Vagina (tissue), 2 donors: ENCODE results near the gene NPPA. TPM values are rescaled to one million over a fixed set of nuclear protein-coding genes. Genes with fewer than 3 reads are reported as not detected.
A peak's percentile ranks its signal among the peaks of the same experiment; 100 is the strongest.

ENCODE experiments used
- DNase-seq, 2 donors: peaks; one replicate each; pipeline ENCODE4 v3.0.0-alpha.2; 2017; ENCODE audit errors: extremely low spot score in 2 of 2
- H3K27ac ChIP-seq: fragments of 200-600 bp; sonication (generic); one replicate; pipeline ENCODE4 v1.5.1; 2019
- H3K27me3 ChIP-seq: fragments of 200-600 bp; sonication (generic); one replicate; pipeline ENCODE4 v1.5.1; 2019
- H3K36me3 ChIP-seq, 2 donors: fragments of 200-600 bp; sonication (generic); one replicate each; pipeline ENCODE4 v1.5.1; 2017 to 2019
- H3K4me1 ChIP-seq: fragments of 200-600 bp; sonication (generic); one replicate; pipeline ENCODE4 v1.5.1; 2019
- H3K4me3 ChIP-seq, 2 donors: fragments of 200-600 bp; sonication (generic); 1 replicate in 1 of 2; 2 replicates in 1 of 2; pipeline ENCODE4 v1.5.1; 2016 to 2019
- H3K9me3 ChIP-seq: fragments of 200-600 bp; sonication (generic); one replicate; pipeline ENCODE4 v1.5.1; 2019
- POLR2A ChIP-seq, 2 donors: fragments of 450-650 bp; IDR thresholded peaks; one replicate each; pipeline ENCODE4 v1.6.1; 2017; ENCODE audit warnings: antibody characterized with exemption in 2 of 2, mild to moderate bottlenecking in 2 of 2, moderate library complexity in 2 of 2
- POLR2AphosphoS5 ChIP-seq, 2 donors: sonication (generic); formaldehyde crosslinking; IDR thresholded peaks; one replicate each; pipeline ENCODE4 v1.9.0; 2017; ENCODE audit warnings: antibody characterized with exemption in 2 of 2, mild to moderate bottlenecking in 2 of 2, low read depth in 1 of 2; ENCODE audit not compliant: insufficient read depth in 1 of 2
- intact Hi-C: fragments of 100-400 bp; cut with DNase I; formaldehyde crosslinking; loops from one replicate; pipeline ENCODE4 v1.15.1; 2023
- total RNA-seq: library from RNA; depleted of rRNA; stranded (reverse); fragments of >200 nt; gene quantifications from one replicate; pipeline ENCODE4 v1.2.3, GENCODE V29; 2016
- TF ChIP-seq, protein P1 (sequence below), 3 experiments: fragments of 450-650 bp in 2 of 3; fragments of 200-600 bp in 1 of 3; sonication (generic) in 1 of 3; IDR thresholded peaks; one replicate each; pipeline ENCODE4 v1.5.1; 2017 to 2019; ENCODE audit warnings: antibody characterized with exemption in 3 of 3, mild to moderate bottlenecking in 2 of 3, moderate library complexity in 2 of 3

Gene NPPA
- total RNA-seq, 1 donor from 2014 or later: not detected

DNA sequence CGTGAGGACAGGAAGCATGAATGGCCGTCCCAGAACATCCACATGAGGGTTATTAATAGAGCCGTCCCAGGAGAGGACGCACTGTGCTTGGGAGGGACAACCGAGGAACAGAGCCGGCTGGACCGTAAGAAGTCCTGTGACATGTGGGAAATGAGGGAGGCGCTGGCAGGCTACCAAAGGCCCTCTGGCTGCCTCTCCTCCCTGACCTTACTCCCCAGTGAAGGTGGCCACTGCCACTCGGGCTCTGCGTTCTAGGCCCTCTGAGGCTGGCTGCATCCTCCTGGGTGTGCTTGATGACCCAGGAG lies 26.6 kb upstream of the NPPA start:
- no peak overlapping the region for H3K27ac ChIP-seq
- DNase-seq: no peak

DNA sequence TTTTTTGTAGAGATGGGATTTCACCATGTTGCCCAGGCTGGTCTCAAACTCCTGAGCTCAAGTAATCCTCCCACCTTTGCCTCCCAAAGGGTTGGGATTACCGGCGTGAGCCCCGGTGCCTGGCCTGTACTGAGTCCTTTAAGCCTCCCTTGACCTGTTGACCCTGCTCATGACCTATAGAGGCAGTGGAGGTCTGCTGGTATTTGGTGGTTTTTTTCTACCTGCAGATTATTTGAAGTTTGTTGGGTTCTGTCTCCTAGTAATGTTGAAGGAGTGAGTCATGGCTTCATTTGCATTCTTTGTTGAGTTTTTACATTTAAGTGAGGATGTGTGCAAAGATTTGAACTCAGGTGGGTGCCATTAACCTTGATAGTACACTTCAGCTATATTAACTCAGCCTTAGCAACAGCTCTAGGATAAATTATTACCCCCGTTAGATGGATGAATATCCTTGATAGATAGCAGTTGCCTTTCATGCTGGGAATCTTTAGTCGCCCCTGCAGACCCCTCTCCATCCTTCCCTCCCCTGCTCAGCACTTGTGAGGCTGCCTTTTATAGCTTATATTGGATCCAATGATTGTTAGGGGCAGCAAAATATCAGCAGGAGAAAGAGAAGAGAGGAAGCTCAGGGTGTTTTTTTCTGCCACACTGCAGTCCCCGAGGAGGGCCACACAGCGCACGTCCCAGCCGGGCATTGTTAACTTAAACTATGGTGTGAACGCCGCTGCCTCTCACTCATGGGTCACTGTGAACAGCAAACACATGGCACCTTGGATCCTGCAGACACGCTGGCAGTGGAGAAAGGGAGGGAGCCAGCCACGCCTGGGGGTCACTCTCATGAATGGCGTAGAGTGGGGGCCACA lies 26.0 kb upstream of the NPPA start:
- Histone ChIP-seq H3K27me3 (no peaks in the 10 kb centered on the region), H3K27ac (no peak overlapping the region), H3K4me1 (no peaks in the 10 kb centered on the region), H3K9me3 (no peaks in the 10 kb centered on the region), H3K4me3 (no peak overlapping the region), H3K36me3 (no peaks in the 10 kb centered on the region)
- no peak for DNase-seq
- TF ChIP-seq, protein P1, sequence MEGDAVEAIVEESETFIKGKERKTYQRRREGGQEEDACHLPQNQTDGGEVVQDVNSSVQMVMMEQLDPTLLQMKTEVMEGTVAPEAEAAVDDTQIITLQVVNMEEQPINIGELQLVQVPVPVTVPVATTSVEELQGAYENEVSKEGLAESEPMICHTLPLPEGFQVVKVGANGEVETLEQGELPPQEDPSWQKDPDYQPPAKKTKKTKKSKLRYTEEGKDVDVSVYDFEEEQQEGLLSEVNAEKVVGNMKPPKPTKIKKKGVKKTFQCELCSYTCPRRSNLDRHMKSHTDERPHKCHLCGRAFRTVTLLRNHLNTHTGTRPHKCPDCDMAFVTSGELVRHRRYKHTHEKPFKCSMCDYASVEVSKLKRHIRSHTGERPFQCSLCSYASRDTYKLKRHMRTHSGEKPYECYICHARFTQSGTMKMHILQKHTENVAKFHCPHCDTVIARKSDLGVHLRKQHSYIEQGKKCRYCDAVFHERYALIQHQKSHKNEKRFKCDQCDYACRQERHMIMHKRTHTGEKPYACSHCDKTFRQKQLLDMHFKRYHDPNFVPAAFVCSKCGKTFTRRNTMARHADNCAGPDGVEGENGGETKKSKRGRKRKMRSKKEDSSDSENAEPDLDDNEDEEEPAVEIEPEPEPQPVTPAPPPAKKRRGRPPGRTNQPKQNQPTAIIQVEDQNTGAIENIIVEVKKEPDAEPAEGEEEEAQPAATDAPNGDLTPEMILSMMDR (IDR thresholded peaks at IDR 0.05): no peak
- TF ChIP-seq POLR2AphosphoS5 (IDR thresholded peaks at IDR 0.05; ENCODE audit: insufficient read depth in 1 of 2, low read depth in 1 of 2): no peak
- TF ChIP-seq POLR2A (IDR thresholded peaks at IDR 0.05): no peak
- intact Hi-C loops: no loop called here

More for the DNA sequence above, 26.6 kb upstream of the NPPA start:
- Histone ChIP-seq H3K4me3 (no peak overlapping the region), H3K36me3 (no peaks in the 10 kb centered on the region), H3K9me3 (no peaks in the 10 kb centered on the region), H3K4me1 (no peaks in the 10 kb centered on the region), H3K27me3 (no peaks in the 10 kb centered on the region)
- intact Hi-C loops: no loop called here
- TF ChIP-seq POLR2A (IDR thresholded peaks at IDR 0.05): no peak
- peak in 1 of 2 donors; percentile 49 for TF ChIP-seq POLR2AphosphoS5 (IDR thresholded peaks at IDR 0.05; ENCODE audit: insufficient read depth in 1 of 2, low read depth in 1 of 2)
- TF ChIP-seq, protein P1 (IDR thresholded peaks at IDR 0.05): no peak

DNA sequence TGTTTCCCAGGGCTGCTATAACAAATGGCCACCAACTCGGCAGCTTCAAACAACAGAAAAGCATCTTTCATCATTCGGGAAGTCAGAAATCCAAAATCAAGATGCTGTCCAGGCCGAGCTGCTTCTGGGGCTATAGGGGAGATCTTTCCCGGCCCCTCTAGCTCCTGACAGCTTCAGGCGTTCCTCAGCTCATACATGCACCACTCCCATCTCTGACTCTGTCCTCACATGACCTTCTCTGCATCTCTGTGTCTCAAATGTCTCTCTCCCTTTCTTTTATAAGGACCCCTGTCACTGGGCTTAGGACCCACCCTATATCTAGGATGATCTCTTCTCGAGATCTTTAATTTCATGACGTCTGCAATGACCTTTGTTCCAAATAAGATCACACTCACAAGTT lies 25.0 kb upstream of the NPPA start:
- Histone ChIP-seq H3K36me3 (no peaks in the 10 kb centered on the region), H3K9me3 (no peaks in the 10 kb centered on the region), H3K27me3 (no peaks in the 10 kb centered on the region), H3K4me3 (no peak overlapping the region), H3K27ac (no peak overlapping the region), H3K4me1 (no peaks in the 10 kb centered on the region)
- intact Hi-C loops: no loop called here
- TF ChIP-seq POLR2A (IDR thresholded peaks at IDR 0.05): no peak
- TF ChIP-seq, protein P1 (IDR thresholded peaks at IDR 0.05): no peak
- no peak for DNase-seq

DNA sequence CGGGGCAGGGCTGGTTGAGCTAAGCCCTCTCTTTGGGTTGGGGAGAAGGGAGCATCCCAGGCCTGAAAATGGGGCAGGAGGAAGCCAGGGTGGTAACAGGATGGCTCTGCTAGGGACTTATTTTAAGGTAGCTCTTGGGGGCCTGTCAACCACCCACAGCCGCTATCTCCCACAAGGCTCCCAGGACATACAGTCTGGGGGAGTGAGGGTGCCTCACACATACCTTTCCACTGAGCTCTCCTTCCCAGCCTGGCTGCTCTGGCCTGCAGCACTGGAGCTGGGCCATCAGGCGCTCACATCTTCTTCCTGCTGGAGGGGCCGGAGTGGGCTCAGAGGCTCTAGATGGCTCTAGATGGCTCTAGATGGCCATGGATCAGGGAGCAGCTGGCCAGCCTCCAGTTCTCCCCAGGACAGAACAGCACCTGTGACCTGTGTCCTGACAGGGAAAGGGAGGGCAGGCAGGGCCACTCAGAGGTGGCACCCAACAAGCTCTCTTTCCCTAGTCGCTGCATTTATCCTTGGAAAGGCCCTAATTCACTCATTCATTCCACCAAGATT lies 22.1 kb upstream of the NPPA start:
- Histone ChIP-seq H3K9me3 (no peaks in the 10 kb centered on the region), H3K4me3 (no peak overlapping the region), H3K36me3 (no peaks in the 10 kb centered on the region), H3K27me3 (no peaks in the 10 kb centered on the region), H3K27ac (no peak overlapping the region), H3K4me1 (no peaks in the 10 kb centered on the region)
- intact Hi-C loops: no loop called here
- TF ChIP-seq POLR2AphosphoS5 (IDR thresholded peaks at IDR 0.05; ENCODE audit: insufficient read depth in 1 of 2, low read depth in 1 of 2): no peak
- TF ChIP-seq, protein P1 (IDR thresholded peaks at IDR 0.05): no peak
- TF ChIP-seq POLR2A (IDR thresholded peaks at IDR 0.05): no peak
- DNase-seq: no peak

DNA sequence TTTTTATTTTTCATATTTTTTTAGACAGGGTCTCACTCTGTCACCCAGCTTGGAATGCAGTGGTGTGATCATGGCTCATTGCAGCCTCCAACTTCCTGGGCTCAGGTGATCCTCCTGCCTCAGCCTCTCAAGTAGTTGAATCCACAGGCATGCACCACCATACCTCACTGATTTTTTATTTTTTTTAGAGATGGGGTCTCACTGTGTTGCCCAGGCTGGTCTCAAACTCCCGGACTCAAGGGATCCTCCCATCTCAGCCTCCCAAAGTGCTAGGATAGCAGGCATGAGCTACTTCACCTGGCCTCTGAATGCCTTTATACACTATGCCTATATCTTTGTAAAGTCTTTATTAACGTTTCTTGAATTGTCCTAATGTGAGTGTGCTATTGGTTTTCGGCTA lies 21.5 kb upstream of the NPPA start:
- TF ChIP-seq POLR2AphosphoS5 (IDR thresholded peaks at IDR 0.05; ENCODE audit: insufficient read depth in 1 of 2, low read depth in 1 of 2): no peak
- TF ChIP-seq POLR2A (IDR thresholded peaks at IDR 0.05): no peak
- TF ChIP-seq, protein P1 (IDR thresholded peaks at IDR 0.05): no peak
- intact Hi-C loops: no loop called here
- H3K27me3 ChIP-seq: no peaks in the 10 kb centered on the region
- H3K9me3 ChIP-seq: no peaks in the 10 kb centered on the region
- no peaks in the 10 kb centered on the region for H3K36me3 ChIP-seq
- H3K4me3 ChIP-seq: no peak overlapping the region
- no peak overlapping the region for H3K27ac ChIP-seq
- no peaks in the 10 kb centered on the region for H3K4me1 ChIP-seq
- no peak for DNase-seq
